ENCODE measurements around the gene PRR7. TPM values are rescaled to one million over a fixed set of nuclear protein-coding genes. Genes with fewer than 3 reads are reported as not detected.
A peak's percentile ranks its signal among the peaks of the same experiment; 100 is the strongest.
"Not testable (repeated sequence)": the region's sequence is repeated elsewhere in the genome, so short reads cannot be mapped to it uniquely, and the experiment has no call there.

Gene PRR7
- total RNA-seq, 1 experiment from 2014 or later: 40.6 TPM

DNA sequence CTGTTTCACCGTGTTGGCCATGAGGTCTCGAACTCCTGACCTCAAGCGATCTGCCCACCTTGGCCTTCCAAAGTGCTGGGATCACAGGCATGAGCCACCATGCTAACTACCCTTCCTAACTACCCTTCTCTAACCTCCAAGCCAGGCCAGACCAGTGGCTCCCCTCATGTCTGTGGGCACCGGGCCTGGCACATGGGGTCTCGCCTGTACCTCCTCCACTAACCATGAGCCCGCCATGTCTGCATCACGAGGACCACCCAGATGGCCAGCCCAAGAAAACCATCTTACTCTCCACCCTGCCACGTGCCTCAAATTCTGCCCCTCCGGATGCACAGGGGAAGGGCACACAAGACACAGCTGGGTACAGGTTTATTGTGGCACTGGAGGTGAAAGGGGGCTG lies 36.4 kb downstream of the PRR7 start:
- ATAC-seq (no peak), DNase-seq (no peak)
- H3F3A ChIP-seq (ENCODE audit: low read length, unreplicated experiment): peaks cover 3% of the 10 kb centered on the region
- CTCF ChIA-PET: no interaction called here
- no peaks in the 10 kb centered on the region for H3K4me1 ChIP-seq (ENCODE audit: insufficient read depth, low read length)
- H3K9me2 ChIP-seq (replicated peaks; ENCODE audit: low read length): no peaks in the 10 kb centered on the region
- no peak overlapping the region for H3K4me3 ChIP-seq (ENCODE audit: low read length)
- POLR2A ChIA-PET (ENCODE audit: unreplicated experiment): no interaction called here
- no peaks in the 10 kb centered on the region for H3K9me3 ChIP-seq (ENCODE audit: low read length)
- H2AFZ ChIP-seq (ENCODE audit: low read length): no peak overlapping the region
- intact Hi-C loops (cut with micrococcal nuclease): no loop called here
- H3K4me2 ChIP-seq (ENCODE audit: low read length): no peak overlapping the region
- H3K79me2 ChIP-seq (ENCODE audit: low read length): no peaks in the 10 kb centered on the region
- H3K27me3 ChIP-seq (ENCODE audit: low read length): no peaks in the 10 kb centered on the region
- no peaks in the 10 kb centered on the region for H4K20me1 ChIP-seq (ENCODE audit: low read length)
- peaks cover 11% of the 10 kb centered on the region for H3K36me3 ChIP-seq (ENCODE audit: low read depth, low read length)
- H3K9ac ChIP-seq (ENCODE audit: low read length): no peak overlapping the region
- TF ChIP-seq EZH2phosphoT487 (IDR thresholded peaks at IDR 0.05; ENCODE audit: borderline replicate concordance, low read length): no peak
- no TSS peak for BruUV-seq (replicated peaks)
- H3K27ac ChIP-seq (ENCODE audit: low read length): no peak overlapping the region

DNA sequence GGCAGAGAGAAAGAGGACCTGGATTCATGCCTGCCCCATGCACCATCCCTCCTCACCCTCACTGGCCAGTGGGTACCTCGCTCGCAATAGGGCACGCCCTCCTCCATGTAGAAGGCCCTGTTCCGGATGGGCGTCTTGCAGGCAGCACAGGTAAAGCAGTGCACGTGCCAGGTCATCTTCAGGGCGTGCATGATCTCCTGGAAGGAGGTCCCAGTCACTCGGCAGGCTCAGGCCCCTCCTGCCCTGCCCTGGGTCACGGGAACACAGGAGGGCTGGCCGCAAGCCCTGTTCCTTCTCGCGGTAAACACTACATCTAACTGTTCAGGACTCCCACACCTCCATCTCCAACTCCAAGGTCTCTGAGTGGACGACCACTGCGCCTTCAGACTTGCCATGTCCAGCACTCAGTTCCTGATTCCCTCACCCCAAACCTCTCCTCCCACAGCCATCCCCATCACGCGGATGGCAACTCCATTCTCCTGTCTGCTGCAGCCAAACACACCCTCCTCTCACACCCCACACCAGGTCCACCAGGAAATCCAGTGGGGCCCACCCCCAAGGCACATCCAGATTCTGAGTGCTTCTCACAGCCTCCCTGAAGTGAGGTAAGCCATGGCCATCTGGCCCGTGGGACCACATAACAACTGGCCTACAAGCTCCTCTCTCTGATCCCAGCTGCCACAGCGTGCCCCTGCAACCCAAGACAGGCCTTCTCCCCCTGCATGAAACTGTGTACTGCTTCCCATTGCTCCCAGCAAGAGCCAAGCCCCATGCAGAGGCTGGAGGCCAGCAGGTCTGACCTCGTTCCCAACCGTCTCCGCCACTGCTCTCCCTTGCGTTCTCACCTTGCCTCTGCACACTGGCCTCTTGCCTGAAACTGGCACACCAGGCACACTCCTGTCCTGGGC lies 37.6 kb downstream of the PRR7 start:
- ChIA-PET POLR2A (ENCODE audit: unreplicated experiment) (no interaction called here), CTCF (no interaction called here)
- Histone ChIP-seq H3K27ac (ENCODE audit: low read length) (no peak overlapping the region), H3K4me3 (ENCODE audit: low read length) (no peak overlapping the region), H3K79me2 (ENCODE audit: low read length) (no peaks in the 10 kb centered on the region), H3K4me1 (ENCODE audit: insufficient read depth, low read length) (no peaks in the 10 kb centered on the region), H2AFZ (ENCODE audit: low read length) (no peak overlapping the region), H3K9me2 (replicated peaks; ENCODE audit: low read length) (no peaks in the 10 kb centered on the region), H3K9me3 (ENCODE audit: low read length) (no peaks in the 10 kb centered on the region), H3F3A (ENCODE audit: low read length, unreplicated experiment) (peaks cover 3% of the 10 kb centered on the region), H4K20me1 (ENCODE audit: low read length) (no peaks in the 10 kb centered on the region), H3K9ac (ENCODE audit: low read length) (no peak overlapping the region), H3K4me2 (ENCODE audit: low read length) (no peak overlapping the region), H3K27me3 (ENCODE audit: low read length) (no peaks in the 10 kb centered on the region), H3K36me3 (ENCODE audit: low read depth, low read length) (peaks cover 20% of the 10 kb centered on the region)
- no peak for ATAC-seq
- intact Hi-C loops (cut with micrococcal nuclease): no loop called here
- peak; percentile 1 for DNase-seq
- no TSS peak for BruUV-seq (replicated peaks)
- TF ChIP-seq EZH2 (IDR thresholded peaks at IDR 0.05; ENCODE audit: low read length, unreplicated experiment) (no peak), EZH2phosphoT487 (IDR thresholded peaks at IDR 0.05; ENCODE audit: borderline replicate concordance, low read length) (no peak)
- TF ChIP-seq, protein P1, sequence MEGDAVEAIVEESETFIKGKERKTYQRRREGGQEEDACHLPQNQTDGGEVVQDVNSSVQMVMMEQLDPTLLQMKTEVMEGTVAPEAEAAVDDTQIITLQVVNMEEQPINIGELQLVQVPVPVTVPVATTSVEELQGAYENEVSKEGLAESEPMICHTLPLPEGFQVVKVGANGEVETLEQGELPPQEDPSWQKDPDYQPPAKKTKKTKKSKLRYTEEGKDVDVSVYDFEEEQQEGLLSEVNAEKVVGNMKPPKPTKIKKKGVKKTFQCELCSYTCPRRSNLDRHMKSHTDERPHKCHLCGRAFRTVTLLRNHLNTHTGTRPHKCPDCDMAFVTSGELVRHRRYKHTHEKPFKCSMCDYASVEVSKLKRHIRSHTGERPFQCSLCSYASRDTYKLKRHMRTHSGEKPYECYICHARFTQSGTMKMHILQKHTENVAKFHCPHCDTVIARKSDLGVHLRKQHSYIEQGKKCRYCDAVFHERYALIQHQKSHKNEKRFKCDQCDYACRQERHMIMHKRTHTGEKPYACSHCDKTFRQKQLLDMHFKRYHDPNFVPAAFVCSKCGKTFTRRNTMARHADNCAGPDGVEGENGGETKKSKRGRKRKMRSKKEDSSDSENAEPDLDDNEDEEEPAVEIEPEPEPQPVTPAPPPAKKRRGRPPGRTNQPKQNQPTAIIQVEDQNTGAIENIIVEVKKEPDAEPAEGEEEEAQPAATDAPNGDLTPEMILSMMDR (conservative IDR thresholded peaks at IDR 0.05; ENCODE audit: low read depth, low read length): no peak

DNA sequence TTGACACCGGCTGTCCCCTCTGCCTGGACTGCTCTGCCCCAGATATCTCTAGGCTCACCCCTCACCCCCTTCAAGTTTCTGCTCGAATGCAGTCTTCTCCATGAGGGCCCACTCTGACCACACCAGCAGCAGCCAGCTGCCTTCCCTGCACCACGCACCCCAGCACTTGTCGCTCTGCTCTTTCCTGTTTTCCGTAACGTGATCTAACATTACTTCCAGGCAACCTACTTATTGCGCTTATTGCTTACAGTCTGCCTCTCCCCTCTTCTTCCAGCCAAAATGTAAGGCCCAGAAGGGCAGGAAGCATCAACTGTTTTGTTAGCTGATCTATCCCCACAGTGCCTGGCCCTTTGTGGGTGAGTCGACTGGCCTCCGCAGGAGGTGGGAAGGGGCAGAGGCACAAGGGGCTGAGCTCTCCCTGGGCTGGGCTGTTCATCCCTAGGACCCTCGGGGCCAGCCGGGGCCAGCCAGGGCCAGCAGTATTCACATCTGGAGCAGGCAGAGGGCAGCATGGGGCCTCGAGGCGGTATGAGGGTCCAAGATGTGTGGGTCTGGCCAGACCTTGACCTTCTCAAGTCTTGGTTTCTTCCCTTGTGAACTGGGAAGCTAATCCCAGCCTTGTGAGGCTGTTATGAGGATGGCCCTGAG lies 38.4 kb downstream of the PRR7 start:
- Histone ChIP-seq H2AFZ (ENCODE audit: low read length) (no peak overlapping the region), H3K27ac (ENCODE audit: low read length) (no peak overlapping the region), H3K4me2 (ENCODE audit: low read length) (no peak overlapping the region), H3K36me3 (ENCODE audit: low read depth, low read length) (peaks cover 26% of the 10 kb centered on the region), H3K9me3 (ENCODE audit: low read length) (no peaks in the 10 kb centered on the region), H3K9ac (ENCODE audit: low read length) (no peak overlapping the region), H3K4me1 (ENCODE audit: insufficient read depth, low read length) (no peaks in the 10 kb centered on the region), H3K27me3 (ENCODE audit: low read length) (no peaks in the 10 kb centered on the region), H3K4me3 (ENCODE audit: low read length) (no peak overlapping the region), H3F3A (ENCODE audit: low read length, unreplicated experiment) (peaks cover 3% of the 10 kb centered on the region), H3K9me2 (replicated peaks; ENCODE audit: low read length) (no peaks in the 10 kb centered on the region), H4K20me1 (ENCODE audit: low read length) (no peaks in the 10 kb centered on the region), H3K79me2 (ENCODE audit: low read length) (no peaks in the 10 kb centered on the region)
- intact Hi-C loops (cut with micrococcal nuclease): no loop called here
- ATAC-seq: no peak
- CTCF ChIA-PET: no interaction called here
- DNase-seq: peak; percentile 1
- TF ChIP-seq EZH2 (IDR thresholded peaks at IDR 0.05; ENCODE audit: low read length, unreplicated experiment): no peak
- TF ChIP-seq, protein P1 (conservative IDR thresholded peaks at IDR 0.05; ENCODE audit: low read depth, low read length): no peak
- no peak for TF ChIP-seq EZH2phosphoT487 (IDR thresholded peaks at IDR 0.05; ENCODE audit: borderline replicate concordance, low read length)
- no TSS peak for BruUV-seq (replicated peaks)
- POLR2A ChIA-PET (ENCODE audit: unreplicated experiment): no interaction called here

DNA sequence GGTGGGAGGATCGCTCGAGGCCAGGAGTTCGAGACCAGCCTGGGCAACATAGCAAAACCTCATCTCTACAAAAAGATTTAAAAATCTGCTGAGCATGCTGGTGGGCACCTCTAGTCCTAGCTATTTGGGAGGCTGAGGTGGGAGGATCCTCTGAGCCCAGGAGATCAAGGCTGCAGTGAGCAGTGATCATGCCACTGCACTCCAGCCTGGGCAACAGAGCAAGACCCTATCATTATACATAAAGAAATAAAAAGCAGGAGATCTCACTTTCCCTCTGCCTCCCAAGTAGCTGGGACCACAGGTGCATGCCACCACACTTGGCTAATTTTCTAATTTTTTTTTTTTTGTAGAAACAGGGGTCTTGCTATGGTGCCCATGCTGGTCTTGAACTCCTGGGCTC lies 39.1 kb downstream of the PRR7 start:
- H3K9me3 ChIP-seq (ENCODE audit: low read length); H3K79me2 ChIP-seq (ENCODE audit: low read length); ATAC-seq; H3K4me2 ChIP-seq (ENCODE audit: low read length); CTCF ChIA-PET; DNase-seq; BruUV-seq (replicated peaks); POLR2A ChIA-PET (ENCODE audit: unreplicated experiment); H3K4me1 ChIP-seq (ENCODE audit: insufficient read depth, low read length); H3K9ac ChIP-seq (ENCODE audit: low read length); H3K9me2 ChIP-seq (replicated peaks; ENCODE audit: low read length); H3K27ac ChIP-seq (ENCODE audit: low read length); H3F3A ChIP-seq (ENCODE audit: low read length, unreplicated experiment); H2AFZ ChIP-seq (ENCODE audit: low read length); intact Hi-C loops (cut with micrococcal nuclease); H3K27me3 ChIP-seq (ENCODE audit: low read length); H3K4me3 ChIP-seq (ENCODE audit: low read length); H4K20me1 ChIP-seq (ENCODE audit: low read length): not testable (repeated sequence)
- H3K36me3 ChIP-seq (ENCODE audit: low read depth, low read length): peaks cover 32% of the 10 kb centered on the region
